Stimulated activated CD4-positive, alpha-beta T cell treated with anti-CD3 and anti-CD28 coated beads, Interleukin-12 subunit alpha, Interleukin-12 subunit beta, amount 100 ng/mL, for 24 hours (primary cell): ENCODE measurements around the gene TMEM174.
A peak's percentile ranks its signal among the peaks of the same experiment; 100 is the strongest.
"Not testable (repeated sequence)": the region's sequence is repeated elsewhere in the genome, so short reads cannot be mapped to it uniquely, and the experiment has no call there.

ENCODE experiments used
- DNase-seq, 2 experiments: peaks; one replicate each; pipeline ENCODE4 v3.0.0-alpha.2; 2020; ENCODE audit warnings: low read depth in 2 of 2

Gene TMEM174

GRCh38 chr5:73193592-73193991 is 20.6 kb downstream of the TMEM174 start:
- DNase-seq = no peak

- DNase-seq = no peak
Observed at GRCh38 chr5:73196201-73196600, 23.2 kb downstream of the TMEM174 start.

- DNase-seq = no peak
Observed at GRCh38 chr5:73197637-73198257, 24.8 kb downstream of the TMEM174 start.

GRCh38 chr5:73198833-73199592 is 26.0 kb downstream of the TMEM174 start:
- DNase-seq = no peak

GRCh38 chr5:73199671-73200070 is 26.7 kb downstream of the TMEM174 start:
- no peak for DNase-seq

GRCh38 chr5:73201547-73202513 is 28.8 kb downstream of the TMEM174 start:
- DNase-seq = peak; percentile 58 to 74

- no peak for DNase-seq
Observed at GRCh38 chr5:73204332-73204731, 31.3 kb downstream of the TMEM174 start.

GRCh38 chr5:73204733-73205132 is 31.7 kb downstream of the TMEM174 start:
- no peak for DNase-seq

- DNase-seq = no peak
Observed at GRCh38 chr5:73205305-73205704, 32.3 kb downstream of the TMEM174 start.

GRCh38 chr5:73207239-73207638 is 34.2 kb downstream of the TMEM174 start:
- DNase-seq = not testable (repeated sequence)

GRCh38 chr5:73209075-73209474 is 36.1 kb downstream of the TMEM174 start:
- DNase-seq = not testable (repeated sequence)

GRCh38 chr5:73212693-73213092 is 39.7 kb downstream of the TMEM174 start:
- not testable (repeated sequence) for DNase-seq

GRCh38 chr5:73213566-73213998 is 40.6 kb downstream of the TMEM174 start:
- peak in 1 of 2 experiments; percentile 26 for DNase-seq

- DNase-seq = no peak
Observed at GRCh38 chr5:73214306-73214705, 41.3 kb downstream of the TMEM174 start.

- no peak for DNase-seq
Observed at GRCh38 chr5:73214996-73215395, 42.0 kb downstream of the TMEM174 start.

GRCh38 chr5:73215531-73215890 is 42.5 kb downstream of the TMEM174 start:
- DNase-seq = no peak

GRCh38 chr5:73215891-73216610 is 43.1 kb downstream of the TMEM174 start:
- peak; percentile 30 to 59 for DNase-seq

- DNase-seq = no peak
Observed at GRCh38 chr5:73218552-73219171, 45.7 kb downstream of the TMEM174 start.

GRCh38 chr5:73219336-73219735 is 46.3 kb downstream of the TMEM174 start:
- DNase-seq = not testable (repeated sequence)

- DNase-seq = no peak
Observed at GRCh38 chr5:73221161-73221560, 48.2 kb downstream of the TMEM174 start.

GRCh38 chr5:73221726-73222125 is 48.7 kb downstream of the TMEM174 start:
- no peak for DNase-seq
